ENCODE measurements around the gene KCND3. TPM values are rescaled to one million over a fixed set of nuclear protein-coding genes. Genes with fewer than 3 reads are reported as not detected.

Gene KCND3
- polyA plus RNA-seq, 3 donors = not detected

DNA sequence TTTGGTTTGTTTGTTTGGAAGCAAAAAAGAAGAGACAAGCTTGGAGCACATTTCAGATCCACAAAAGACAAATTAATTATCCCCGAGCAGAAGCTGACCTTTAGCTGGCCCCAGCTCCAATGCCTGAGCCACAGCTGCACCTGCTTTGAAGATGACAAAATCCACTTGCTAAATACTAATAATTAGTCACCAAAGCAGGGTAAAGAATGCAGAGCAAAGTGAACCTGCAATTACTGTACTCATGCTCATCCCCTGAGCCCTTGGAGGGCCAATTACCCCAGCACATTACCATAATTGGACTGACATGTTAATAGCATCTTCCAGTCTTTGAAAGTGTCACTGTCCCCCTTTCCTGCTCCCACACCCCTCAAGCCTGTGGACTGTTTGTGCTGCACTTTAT lies 38.2 kb upstream of the KCND3 start:
- Histone ChIP-seq H3K9me3 (replicated peaks in 1 of 2; ENCODE audit: control insufficient read depth in 1 of 2, insufficient read depth in 1 of 2, low read length in 2 of 2) (no peaks in the 10 kb centered on the region), H3K9ac (ENCODE audit: insufficient read depth, low read length, poor library complexity, severe bottlenecking) (no peak overlapping the region), H2AFZ (ENCODE audit: insufficient read depth, low read depth, low read length, poor library complexity, severe bottlenecking) (no peak overlapping the region), H3K36me3 (replicated peaks in 1 of 2; ENCODE audit: control insufficient read depth in 1 of 2, insufficient read depth in 2 of 2, low read length in 2 of 2) (no peaks in the 10 kb centered on the region), H3K4me1 (ENCODE audit: control insufficient read depth in 1 of 2, insufficient read depth in 2 of 2, low read length in 2 of 2) (no peaks in the 10 kb centered on the region), H3K27ac (ENCODE audit: low read depth in 1 of 2, low read length in 2 of 2) (no peak overlapping the region), H3K4me3 (replicated peaks in 1 of 3; ENCODE audit: low read depth in 2 of 3, low read length in 3 of 3) (no peak overlapping the region), H4K20me1 (ENCODE audit: insufficient read depth, low read length) (no peaks in the 10 kb centered on the region), H3K4me2 (replicated peaks; ENCODE audit: extremely low read depth, low read length, poor library complexity, severe bottlenecking) (no peak overlapping the region), H3K27me3 (ENCODE audit: control insufficient read depth in 2 of 2, insufficient read depth in 2 of 2, low read length in 2 of 2) (no peaks in the 10 kb centered on the region), H3K79me2 (ENCODE audit: insufficient read depth, low read length) (no peaks in the 10 kb centered on the region)
- Mint-ChIP-seq H3K27ac (no peak overlapping the region), H3K4me1 (no peaks in the 10 kb centered on the region), H3K4me3 (no peak overlapping the region), H3K36me3 (no peaks in the 10 kb centered on the region), H3K27me3 (ENCODE audit: low read depth in 3 of 3) (peaks cover 1 to 6% (median 2%) of the 10 kb centered on the region in 3 donors), H3K9me3 (peaks cover 0 to 3% (median 2%) of the 10 kb centered on the region in 7 donors)
- no CpG with 5 or more reads among the region's 1 CpG for WGBS (ENCODE audit: insufficient coverage)
- no peak for DNase-seq
- TF ChIP-seq, protein P1, sequence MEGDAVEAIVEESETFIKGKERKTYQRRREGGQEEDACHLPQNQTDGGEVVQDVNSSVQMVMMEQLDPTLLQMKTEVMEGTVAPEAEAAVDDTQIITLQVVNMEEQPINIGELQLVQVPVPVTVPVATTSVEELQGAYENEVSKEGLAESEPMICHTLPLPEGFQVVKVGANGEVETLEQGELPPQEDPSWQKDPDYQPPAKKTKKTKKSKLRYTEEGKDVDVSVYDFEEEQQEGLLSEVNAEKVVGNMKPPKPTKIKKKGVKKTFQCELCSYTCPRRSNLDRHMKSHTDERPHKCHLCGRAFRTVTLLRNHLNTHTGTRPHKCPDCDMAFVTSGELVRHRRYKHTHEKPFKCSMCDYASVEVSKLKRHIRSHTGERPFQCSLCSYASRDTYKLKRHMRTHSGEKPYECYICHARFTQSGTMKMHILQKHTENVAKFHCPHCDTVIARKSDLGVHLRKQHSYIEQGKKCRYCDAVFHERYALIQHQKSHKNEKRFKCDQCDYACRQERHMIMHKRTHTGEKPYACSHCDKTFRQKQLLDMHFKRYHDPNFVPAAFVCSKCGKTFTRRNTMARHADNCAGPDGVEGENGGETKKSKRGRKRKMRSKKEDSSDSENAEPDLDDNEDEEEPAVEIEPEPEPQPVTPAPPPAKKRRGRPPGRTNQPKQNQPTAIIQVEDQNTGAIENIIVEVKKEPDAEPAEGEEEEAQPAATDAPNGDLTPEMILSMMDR (IDR thresholded peaks at IDR 0.05) = no peak
- intact Hi-C loops (cut with micrococcal nuclease) = no loop called here

DNA sequence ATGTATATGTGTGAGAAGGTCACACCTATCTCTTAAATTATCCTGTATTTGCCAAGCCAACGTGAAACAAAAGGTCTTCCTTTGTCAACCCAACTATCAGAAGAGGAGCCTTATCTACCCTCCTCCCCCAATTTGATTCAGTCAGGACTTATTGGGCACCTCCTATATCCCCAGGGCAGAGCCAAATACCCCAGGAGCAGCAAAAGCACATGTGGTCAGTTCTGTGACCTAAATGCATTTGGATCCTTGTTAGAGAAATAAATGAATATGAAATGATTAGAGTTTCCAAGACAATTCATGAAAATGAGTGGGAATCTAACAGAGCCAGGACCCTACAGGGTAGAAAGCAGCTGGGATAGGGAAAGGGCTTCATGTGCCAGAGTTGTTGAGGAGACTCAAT lies 37.0 kb upstream of the KCND3 start:
- intact Hi-C loops (cut with micrococcal nuclease) = no loop called here
- Mint-ChIP-seq H3K27me3 (ENCODE audit: low read depth in 3 of 3) (peaks cover under 1 to 6% (median 3%) of the 10 kb centered on the region in 3 donors), H3K36me3 (no peaks in the 10 kb centered on the region)

More for the DNA sequence above, 37.0 kb upstream of the KCND3 start:
- Histone ChIP-seq H4K20me1 (ENCODE audit: insufficient read depth, low read length) (no peaks in the 10 kb centered on the region), H3K9me3 (replicated peaks in 1 of 2; ENCODE audit: control insufficient read depth in 1 of 2, insufficient read depth in 1 of 2, low read length in 2 of 2) (no peaks in the 10 kb centered on the region), H3K4me3 (replicated peaks in 1 of 3; ENCODE audit: low read depth in 2 of 3, low read length in 3 of 3) (no peak overlapping the region), H3K27ac (ENCODE audit: low read depth in 1 of 2, low read length in 2 of 2) (no peak overlapping the region), H3K36me3 (replicated peaks in 1 of 2; ENCODE audit: control insufficient read depth in 1 of 2, insufficient read depth in 2 of 2, low read length in 2 of 2) (no peaks in the 10 kb centered on the region), H3K27me3 (ENCODE audit: control insufficient read depth in 2 of 2, insufficient read depth in 2 of 2, low read length in 2 of 2) (no peaks in the 10 kb centered on the region), H2AFZ (ENCODE audit: insufficient read depth, low read depth, low read length, poor library complexity, severe bottlenecking) (no peak overlapping the region), H3K9ac (ENCODE audit: insufficient read depth, low read length, poor library complexity, severe bottlenecking) (no peak overlapping the region), H3K4me2 (replicated peaks; ENCODE audit: extremely low read depth, low read length, poor library complexity, severe bottlenecking) (no peak overlapping the region), H3K79me2 (ENCODE audit: insufficient read depth, low read length) (no peaks in the 10 kb centered on the region), H3K4me1 (ENCODE audit: control insufficient read depth in 1 of 2, insufficient read depth in 2 of 2, low read length in 2 of 2) (no peaks in the 10 kb centered on the region)
- Mint-ChIP-seq H3K4me1 (no peaks in the 10 kb centered on the region), H3K27ac (no peak overlapping the region), H3K9me3 (peaks cover 0 to 4% (median 2%) of the 10 kb centered on the region in 7 donors), H3K4me3 (no peak overlapping the region)
- DNase-seq = no peak
- WGBS (ENCODE audit: insufficient coverage) = no CpG with 5 or more reads among the region's 1 CpG
- TF ChIP-seq, protein P1 (IDR thresholded peaks at IDR 0.05) = no peak

Measured in CD14-positive monocyte (primary cell).